Measurements from ENCODE around the gene NFKB2.

The NFKB2 gene

GRCh38 chr10:102423372-102423968, 28.0 kb downstream of the NFKB2 start:
- DNase-seq, result no peak

- DNase-seq, result no peak
Observed at GRCh38 chr10:102424145-102424544, 28.6 kb downstream of the NFKB2 start.

DNA sequence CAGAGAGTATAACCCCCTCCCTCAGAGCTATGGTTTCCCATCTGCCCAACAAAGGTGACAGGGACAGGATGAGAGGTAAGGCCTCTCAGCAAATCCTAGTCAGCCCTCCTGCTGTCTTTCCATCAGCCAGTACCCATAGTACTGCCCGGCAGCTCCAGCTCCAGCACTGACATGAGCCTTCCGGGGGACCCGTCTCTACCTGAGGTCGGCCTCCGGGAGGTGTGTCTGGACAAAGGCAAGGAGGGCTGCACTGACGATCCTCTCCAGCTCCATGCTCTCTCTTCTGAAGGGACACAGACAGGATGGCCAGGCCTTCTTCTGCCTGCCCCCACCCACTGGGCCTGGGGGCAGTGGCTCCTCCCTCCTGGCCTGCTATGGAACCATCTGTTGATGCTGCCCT, 29.4 kb downstream of the NFKB2 start:
- DNase-seq, result no peak

GRCh38 chr10:102425444-102425843, 29.9 kb downstream of the NFKB2 start:
- DNase-seq, result no peak

DNA sequence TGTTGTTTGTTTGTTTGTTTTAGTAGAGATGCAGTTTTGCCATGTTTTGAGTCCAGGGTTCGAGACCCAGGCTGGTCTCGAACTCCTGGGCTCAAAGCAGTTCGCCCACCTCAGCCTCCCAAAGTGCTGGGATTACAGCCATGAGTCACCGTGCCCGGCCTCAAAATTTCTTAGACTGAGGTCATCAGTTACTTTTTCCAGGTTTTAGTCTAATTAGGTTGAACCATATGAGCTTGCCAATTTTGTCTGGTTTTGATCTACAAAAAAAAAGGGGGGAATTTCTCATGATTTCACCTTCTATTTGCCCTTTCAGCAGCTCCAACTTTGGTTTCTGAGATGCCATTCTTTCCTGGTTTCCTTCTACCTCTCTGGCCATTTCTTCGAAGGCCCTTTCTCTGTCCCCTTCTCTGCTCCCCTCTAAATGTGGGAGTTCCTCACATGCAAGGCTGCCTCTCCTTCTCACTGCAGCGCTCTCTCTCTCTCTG, 31.3 kb downstream of the NFKB2 start:
- peak; percentile 46 for DNase-seq

DNA sequence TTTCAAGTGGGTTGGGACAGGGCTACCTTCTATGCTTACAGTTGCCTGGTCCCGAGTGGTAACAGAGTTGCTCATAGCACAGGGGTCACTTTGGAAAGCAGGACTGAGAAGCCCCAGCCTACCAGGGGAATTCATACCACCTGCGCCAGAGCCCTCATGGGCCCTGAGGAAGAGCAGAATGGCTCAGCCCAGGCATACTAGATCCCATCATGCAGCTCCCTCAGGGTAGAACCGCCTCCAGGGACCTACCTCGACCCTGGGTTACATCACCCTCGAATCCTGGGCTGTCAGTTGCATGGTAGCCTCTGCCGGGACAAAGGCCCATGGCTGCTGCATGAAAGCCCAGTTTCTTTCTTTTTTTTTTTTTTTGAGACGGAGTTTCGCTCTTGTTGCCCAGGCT, 34.0 kb downstream of the NFKB2 start:
- DNase-seq, result no peak

DNA sequence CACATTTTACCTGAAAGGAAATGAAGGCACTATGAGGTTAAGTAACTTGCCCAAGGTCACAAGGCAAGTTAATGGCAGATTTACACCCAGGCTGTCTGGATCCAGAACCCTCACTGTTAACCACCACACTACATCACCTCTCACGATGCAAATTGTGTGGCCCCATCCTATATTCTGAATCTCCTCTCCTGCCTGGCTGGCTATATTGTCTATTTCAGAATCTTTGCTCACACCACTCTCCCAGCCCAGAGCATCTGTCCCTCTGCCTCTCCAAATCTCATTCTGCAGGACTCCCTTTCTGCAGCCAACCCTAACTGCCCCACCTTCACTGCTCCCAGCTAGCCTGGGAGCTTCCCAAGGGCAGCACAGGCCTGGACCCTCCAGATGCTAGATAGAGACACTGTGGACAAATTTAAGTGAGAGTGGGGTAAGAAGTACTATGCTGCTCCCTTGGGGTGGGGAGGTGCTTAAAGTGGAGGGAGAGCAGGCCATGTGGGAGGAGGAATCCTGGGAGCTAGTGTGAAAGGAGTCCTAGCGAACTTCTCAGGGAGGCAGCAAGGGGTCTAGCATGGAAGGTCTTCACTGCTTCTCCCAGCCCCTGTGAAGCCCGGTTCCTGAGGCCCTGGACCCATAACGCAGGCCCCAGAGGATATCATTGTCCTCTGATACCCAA, 36.1 kb downstream of the NFKB2 start:
- DNase-seq, result peak; percentile 42

DNA sequence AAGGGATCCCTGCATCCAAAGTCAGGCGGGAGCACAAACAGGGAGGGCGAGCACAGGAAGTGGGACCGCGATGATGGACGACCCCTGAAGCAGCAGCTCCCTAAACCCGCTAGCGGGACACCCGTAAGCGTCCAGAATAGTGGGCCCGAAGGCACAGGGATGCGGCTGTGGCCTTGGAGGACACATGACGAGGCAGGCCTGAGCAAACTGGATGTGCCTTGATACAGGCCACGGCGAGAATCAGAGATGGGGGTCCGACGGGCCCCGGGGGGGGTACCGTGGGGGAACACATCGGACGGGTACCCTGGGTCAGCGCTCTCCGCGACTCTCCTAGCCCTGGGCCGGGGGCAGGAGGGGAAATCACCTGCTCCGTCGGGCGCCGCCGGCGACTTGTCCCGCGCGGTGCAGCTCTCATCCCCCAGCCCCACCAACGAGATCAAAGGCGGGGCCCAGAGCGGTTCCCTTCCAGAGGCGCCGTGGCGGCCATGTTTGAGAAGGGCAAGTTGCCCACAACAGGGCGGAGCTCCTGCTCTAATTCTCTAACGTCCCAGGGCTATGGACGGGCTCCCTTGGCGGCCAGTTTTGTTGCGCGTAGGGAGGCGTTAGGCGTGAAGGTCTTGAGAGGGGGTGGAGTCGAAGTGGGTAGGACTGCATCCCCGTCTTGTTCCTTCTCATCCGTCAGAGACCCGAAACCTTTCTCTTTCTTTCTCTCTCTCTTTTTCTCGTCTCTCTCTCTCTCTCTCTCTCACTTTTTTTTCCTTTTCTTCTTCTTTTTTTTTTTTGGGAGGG, 36.9 kb downstream of the NFKB2 start, which contains the start of gene CUEDC2:
Gene CUEDC2, minus strand, starts transcription at position 413 of the 789 bp plus-strand sequence. CDS start 7,386 bp downstream, outside the sequence.
- peak; percentile 98 for DNase-seq

- DNase-seq, result no peak
Observed at GRCh38 chr10:102433619-102434046, 38.1 kb downstream of the NFKB2 start.

GRCh38 chr10:102434394-102435132, 39.1 kb downstream of the NFKB2 start:
- DNase-seq, result peak; percentile 75

DNA sequence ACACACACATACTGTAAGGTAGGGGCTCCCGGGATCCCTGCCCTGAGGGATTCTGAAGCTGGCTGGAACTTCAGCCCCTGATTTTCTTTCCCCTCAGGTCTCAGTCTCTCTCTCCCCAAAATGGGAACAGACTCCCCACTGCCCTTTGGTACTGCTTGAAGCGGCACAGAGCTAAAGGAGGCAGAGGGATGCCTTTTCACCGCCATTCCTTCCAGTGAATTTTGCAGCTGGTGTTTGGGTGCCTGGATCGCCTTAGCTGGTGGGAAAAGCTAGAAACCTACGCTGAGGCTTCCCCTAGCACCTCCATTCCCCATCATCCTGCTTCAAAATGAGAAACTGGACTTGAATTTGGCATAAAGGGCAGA, 39.6 kb downstream of the NFKB2 start:
- no peak for DNase-seq

- DNase-seq, result no peak
Observed at GRCh38 chr10:102435529-102436233, 40.2 kb downstream of the NFKB2 start.

- no peak for DNase-seq
Observed at GRCh38 chr10:102436312-102436711, 40.8 kb downstream of the NFKB2 start.

- DNase-seq, result no peak
Observed at GRCh38 chr10:102437515-102437914, 42.0 kb downstream of the NFKB2 start.

DNA sequence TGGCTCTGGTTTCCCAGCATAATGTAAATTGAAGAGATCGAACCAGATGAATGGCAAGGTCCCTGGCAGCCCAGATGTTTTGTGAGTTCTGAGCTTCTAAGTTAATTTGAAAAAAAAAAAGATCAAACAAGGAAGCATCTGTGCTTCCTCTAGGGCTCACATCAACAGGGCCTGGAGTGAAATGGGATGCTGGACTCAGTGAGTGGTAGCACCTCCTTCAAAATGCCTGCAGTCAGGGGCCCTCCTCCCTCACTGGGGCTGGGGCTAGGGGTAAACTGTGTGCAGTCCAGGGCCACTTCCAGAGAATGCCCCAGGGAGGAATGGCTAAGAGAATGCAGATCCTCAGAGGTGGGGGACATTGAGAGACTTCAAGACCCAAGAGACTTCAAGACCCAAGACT, 42.9 kb downstream of the NFKB2 start:
- no peak for DNase-seq

DNA sequence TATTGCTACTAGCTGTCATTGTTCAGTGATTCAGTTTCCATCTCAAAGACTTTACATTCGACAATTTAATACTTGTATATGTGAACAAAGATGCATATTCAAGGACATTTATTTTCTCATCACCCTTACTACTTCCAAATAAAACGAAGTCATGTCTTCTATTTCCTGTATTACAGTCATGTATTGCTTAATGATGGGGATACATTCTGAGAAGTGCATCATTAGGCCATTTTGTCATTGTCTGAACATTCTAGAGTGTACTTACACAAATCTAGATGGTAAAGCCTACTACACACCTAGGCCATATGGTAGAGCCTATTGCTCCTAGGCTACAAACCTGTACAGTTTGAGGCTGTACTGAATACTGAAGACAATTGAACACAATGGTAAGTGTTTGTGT, 49.3 kb downstream of the NFKB2 start:
- no peak for DNase-seq

DNA sequence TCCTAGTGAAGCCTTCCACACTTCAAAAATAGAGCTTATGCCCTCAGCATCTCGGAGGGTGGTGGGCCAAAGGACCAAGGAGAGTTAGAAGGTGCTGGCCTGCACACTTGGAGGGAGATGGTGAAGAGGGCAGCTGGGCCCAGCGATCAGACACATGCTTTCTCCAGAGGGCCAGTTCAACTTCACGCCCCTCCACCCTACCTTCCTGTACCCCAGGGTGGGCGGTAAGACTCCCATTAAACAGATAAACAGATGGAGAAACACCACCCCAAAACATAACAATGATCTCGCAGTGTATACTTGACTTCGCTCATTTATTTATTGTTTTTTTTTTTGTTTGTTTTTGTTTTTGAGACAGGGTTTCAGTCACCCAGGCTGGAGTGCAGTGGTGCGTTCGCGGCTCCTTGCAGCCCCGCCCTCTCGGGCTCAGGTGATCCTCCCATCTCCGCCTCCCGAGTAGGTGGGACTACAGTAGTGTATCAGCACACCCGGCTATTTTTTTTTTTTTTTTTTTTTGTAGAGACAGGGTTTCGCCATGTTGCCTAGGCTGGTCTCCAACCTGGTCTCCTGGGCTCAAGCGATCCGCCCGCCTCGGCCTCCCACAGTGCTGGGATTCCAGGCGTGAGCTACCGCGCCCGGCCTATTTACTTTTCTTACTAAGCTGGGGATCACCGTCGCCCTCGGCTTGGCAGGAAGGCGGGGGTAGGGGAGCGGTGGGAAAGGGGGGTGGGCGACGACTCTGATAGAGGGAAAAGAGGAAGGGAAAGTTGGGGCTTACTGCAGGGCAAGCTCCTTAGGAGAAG, 54.0 kb downstream of the NFKB2 start:
- peak; percentile 37 for DNase-seq

- DNase-seq, result no peak
Observed at GRCh38 chr10:102450124-102450373, 54.5 kb downstream of the NFKB2 start.

GRCh38 chr10:102450374-102451104, 55.0 kb downstream of the NFKB2 start:
- peak; percentile 75 for DNase-seq

GRCh38 chr10:102451105-102451969, 55.8 kb downstream of the NFKB2 start, which contains the start of gene C10orf95:
TSS of gene C10orf95 (minus strand) at chr10:102451543. CDS start at chr10:102451093, 450 bp downstream.
- DNase-seq, result no peak
